H1 (cell line): ENCODE measurements around the gene GMCL1. TPM values are rescaled to one million over a fixed set of nuclear protein-coding genes. Genes with fewer than 3 reads are reported as not detected.

Source experiments
- CTCF ChIA-PET: fragments of 300-600 bp; sonication (Branson Sonifier 250); formaldehyde crosslinking; loops from one replicate; lab custom pipeline; 2021; ENCODE audit not compliant: partially characterized antibody; lab: Charles Lee
- POLR2A ChIA-PET: fragments of 300-600 bp; sonication (Branson Sonifier 250); formaldehyde crosslinking; loops from one replicate; lab custom pipeline; 2021; ENCODE audit warnings: inconsistent platforms; ENCODE audit not compliant: partially characterized antibody; lab: Charles Lee
- DNase-seq, 2 experiments: peaks; one replicate each; pipeline versions ENCODE4 v3.0.0 to v3.0.0-alpha.2; 2010 to 2022; ENCODE audit warnings: low spot score in 2 of 2, low read depth in 1 of 2, mixed read lengths in 1 of 2
- FAIRE-seq: peaks from 2 replicates; lab custom pipeline; 2011; peaks lifted over from hg19 to GRCh38; lab: Jason Lieb, UNC
- H2AFZ ChIP-seq: 2 replicates; pipeline ENCODE4 v1.8.1; 2012; ENCODE audit warnings: low read length, inconsistent platforms
- H2AK5ac ChIP-seq: 2 replicates; pipeline ENCODE4 v1.6.1; 2013; ENCODE audit warnings: low read depth, low read length
- H2BK120ac ChIP-seq: replicated peaks from 2 replicates; pipeline ENCODE3; 2013; ENCODE audit warnings: low read depth, low read length, inconsistent platforms
- H2BK12ac ChIP-seq: 2 replicates; pipeline ENCODE4 v1.6.1; 2013; ENCODE audit warnings: low read depth, low read length
- H2BK15ac ChIP-seq: 2 replicates; pipeline ENCODE4 v1.6.1; 2013; ENCODE audit warnings: low read length
- H2BK20ac ChIP-seq: 2 replicates; pipeline ENCODE4 v1.6.1; 2013; ENCODE audit warnings: low read length
- H2BK5ac ChIP-seq: 2 replicates; pipeline ENCODE4 v1.6.1; 2013; ENCODE audit warnings: low read depth, low read length
- H3K14ac ChIP-seq: 2 replicates; pipeline ENCODE4 v1.6.1; 2013; ENCODE audit warnings: inconsistent platforms; ENCODE audit not compliant: insufficient read length
- H3K18ac ChIP-seq: 2 replicates; pipeline ENCODE4 v1.6.1; 2013; ENCODE audit warnings: low read length; ENCODE audit errors: extremely low read depth
- H3K23ac ChIP-seq: 2 replicates; pipeline ENCODE4 v1.6.1; 2013; ENCODE audit warnings: inconsistent platforms; ENCODE audit not compliant: insufficient read length
- H3K23me2 ChIP-seq: 2 replicates; pipeline ENCODE4 v1.6.1; 2013; ENCODE audit warnings: low read depth, low read length
- H3K27ac ChIP-seq: 2 replicates; pipeline ENCODE4 v1.6.1; 2011; ENCODE audit warnings: low read depth, low read length, inconsistent platforms
- H3K27me3 ChIP-seq, 4 experiments: replicated peaks in 1 of 4; 1 replicate in 1 of 4; 2 replicates in 3 of 4; pipeline versions ENCODE4 v1.6.1 to v1.8.1; 2011 to 2013; ENCODE audit warnings: low read length in 3 of 4, mild to moderate bottlenecking in 3 of 4, inconsistent platforms in 2 of 4, mixed read lengths in 2 of 4, moderate library complexity in 1 of 4; ENCODE audit not compliant: control insufficient read depth in 3 of 4, insufficient read depth in 3 of 4; ENCODE audit errors: extremely low read depth in 1 of 4
- H3K36me3 ChIP-seq, 4 experiments: 2 replicates each; pipeline versions ENCODE4 v1.6.1 to v1.8.1; 2011 to 2013; ENCODE audit warnings: mild to moderate bottlenecking in 4 of 4, low read length in 3 of 4, moderate library complexity in 2 of 4, control low read depth in 1 of 4, inconsistent platforms in 1 of 4; ENCODE audit not compliant: insufficient read depth in 4 of 4, control insufficient read depth in 2 of 4
- H3K4ac ChIP-seq: replicated peaks from 2 replicates; pipeline ENCODE3; 2013; ENCODE audit warnings: low read length, low read depth, mixed read lengths, inconsistent platforms; ENCODE audit not compliant: insufficient read length
- H3K4me1 ChIP-seq, 4 experiments: replicated peaks in 1 of 4; 1 replicate in 1 of 4; 2 replicates in 3 of 4; pipeline versions ENCODE4 v1.6.1 to v1.8.1; 2011 to 2013; ENCODE audit warnings: low read length in 3 of 4, inconsistent platforms in 2 of 4, mixed read lengths in 1 of 4; ENCODE audit not compliant: insufficient read depth in 4 of 4, control insufficient read depth in 3 of 4
- H3K4me2 ChIP-seq, 2 experiments: 2 replicates each; pipeline versions ENCODE4 v1.6.1 to v1.8.1; 2011 to 2013; ENCODE audit warnings: low read depth in 2 of 2, low read length in 2 of 2, control low read depth in 1 of 2, inconsistent platforms in 1 of 2, mild to moderate bottlenecking in 1 of 2; ENCODE audit not compliant: insufficient read depth in 1 of 2
- H3K4me3 ChIP-seq, 4 experiments: fragments of 200-600, 300-600 bp in 1 of 4; sonication (generic), shearing (Covaris generic), sonication (Bioruptor Twin) in 1 of 4; 2 replicates each; pipeline versions ENCODE4 v1.5.1 to v1.8.1; 2011 to 2016; ENCODE audit warnings: low read length in 4 of 4, low read depth in 3 of 4, control low read depth in 2 of 4, inconsistent platforms in 2 of 4, mild to moderate bottlenecking in 2 of 4, mixed read lengths in 1 of 4, moderate library complexity in 1 of 4; ENCODE audit not compliant: insufficient read depth in 2 of 4; ENCODE audit errors: extremely low read depth in 1 of 4
- H3K56ac ChIP-seq: replicated peaks from 2 replicates; pipeline ENCODE3; 2013; ENCODE audit warnings: low read depth, mild to moderate bottlenecking, mixed read lengths, low read length, inconsistent platforms; ENCODE audit not compliant: insufficient read length
- H3K79me1 ChIP-seq: 2 replicates; pipeline ENCODE4 v1.6.1; 2013; ENCODE audit warnings: low read depth, low read length, control low read depth
- H3K79me2 ChIP-seq, 2 experiments: 2 replicates each; pipeline versions ENCODE4 v1.6.1 to v1.8.1; 2012 to 2013; ENCODE audit warnings: low read length in 2 of 2, mild to moderate bottlenecking in 2 of 2, inconsistent platforms in 1 of 2; ENCODE audit not compliant: insufficient read depth in 2 of 2, control insufficient read depth in 1 of 2
- H3K9ac ChIP-seq, 4 experiments: replicated peaks in 1 of 4; 1 replicate in 1 of 4; 2 replicates in 3 of 4; pipeline versions ENCODE4 v1.6.1 to v1.8.1; 2011 to 2013; ENCODE audit warnings: low read depth in 3 of 4, low read length in 3 of 4, control low read depth in 2 of 4, mild to moderate bottlenecking in 2 of 4, moderate library complexity in 2 of 4, inconsistent platforms in 1 of 4; ENCODE audit errors: extremely low read depth in 1 of 4
- H3K9me3 ChIP-seq, 2 experiments: 2 replicates each; pipeline versions ENCODE4 v1.6.1 to v1.8.1; 2012 to 2013; ENCODE audit warnings: mild to moderate bottlenecking in 2 of 2, moderate library complexity in 2 of 2, control low read depth in 1 of 2, inconsistent platforms in 1 of 2, low read depth in 1 of 2, low read length in 1 of 2, mixed read lengths in 1 of 2; ENCODE audit not compliant: insufficient read depth in 2 of 2
- H4K20me1 ChIP-seq, 2 experiments: replicated peaks in 1 of 2; 2 replicates each; pipeline versions ENCODE3 to v1.8.1; 2011 to 2013; ENCODE audit warnings: inconsistent platforms in 2 of 2, low read length in 2 of 2, mild to moderate bottlenecking in 1 of 2; ENCODE audit not compliant: insufficient read depth in 2 of 2, control insufficient read depth in 1 of 2
- H4K5ac ChIP-seq: 2 replicates; pipeline ENCODE4 v1.6.1; 2013; ENCODE audit warnings: low read length, low read depth, mixed read lengths, inconsistent platforms; ENCODE audit not compliant: insufficient read length
- H4K8ac ChIP-seq: 2 replicates; pipeline ENCODE4 v1.8.0; 2013; ENCODE audit warnings: mild to moderate bottlenecking, moderate library complexity, low read length, inconsistent platforms; ENCODE audit not compliant: insufficient read depth; ENCODE audit errors: extremely low read depth
- H4K91ac ChIP-seq: replicated peaks from 2 replicates; pipeline ENCODE3; 2013; ENCODE audit warnings: low read length, mixed read lengths, inconsistent platforms; ENCODE audit not compliant: insufficient read length
- BCL11A ChIP-seq, 2 experiments: IDR thresholded peaks; one replicate each; pipeline ENCODE4 v1.6.1; 2011; ENCODE audit warnings: low read depth in 2 of 2, low read length in 2 of 2, mild to moderate bottlenecking in 2 of 2
- HDAC2 ChIP-seq, 2 experiments: fragments of 300-600 bp in 1 of 2; sonication (generic) in 1 of 2; IDR thresholded peaks; 2 replicates each; pipeline ENCODE4 v1.6.1; 2011 to 2012; ENCODE audit warnings: low read depth in 2 of 2, low read length in 2 of 2, mild to moderate bottlenecking in 2 of 2, moderate library complexity in 2 of 2, borderline replicate concordance in 1 of 2, inconsistent platforms in 1 of 2
- HDAC6 ChIP-seq: IDR thresholded peaks from one replicate; pipeline ENCODE4 v1.7.1; 2012; ENCODE audit warnings: low read depth, mild to moderate bottlenecking, inconsistent platforms, low read length, moderate library complexity
- KDM4A ChIP-seq: IDR thresholded peaks from one replicate; pipeline ENCODE4 v1.7.1; 2012; ENCODE audit warnings: low read depth, mild to moderate bottlenecking, moderate library complexity, low read length, inconsistent platforms; ENCODE audit not compliant: severe bottlenecking
- NRF1 ChIP-seq: IDR thresholded peaks from 2 replicates; pipeline ENCODE4 v1.6.1; 2011; ENCODE audit warnings: mild to moderate bottlenecking, low read depth, low read length, improper control_type of control experiment
- POLR2AphosphoS5 ChIP-seq: IDR thresholded peaks from 2 replicates; pipeline ENCODE4 v1.6.1; 2011; ENCODE audit warnings: low read depth, low read length
- POU5F1 ChIP-seq: IDR thresholded peaks from 2 replicates; pipeline ENCODE4 v1.6.1; 2011; ENCODE audit warnings: low read depth, mild to moderate bottlenecking, low read length, moderate library complexity
- RBBP5 ChIP-seq: IDR thresholded peaks from 2 replicates; pipeline ENCODE4 v1.7.1; 2012; ENCODE audit warnings: low read depth, mild to moderate bottlenecking, inconsistent platforms, low read length, moderate library complexity, borderline replicate concordance
- RNF2 ChIP-seq: fragments of 200-900, 300-1000 bp; sonication (generic); IDR thresholded peaks from 2 replicates; pipeline ENCODE4 v1.7.1; 2016; ENCODE audit warnings: borderline replicate concordance, low read depth, mild to moderate bottlenecking, antibody characterized with exemption, low read length; ENCODE audit not compliant: poor library complexity, severe bottlenecking; ENCODE audit errors: missing control alignments
- SAP30 ChIP-seq: fragments of 300-600 bp; sonication (generic); IDR thresholded peaks from 2 replicates; pipeline ENCODE4 v1.7.1; 2012; ENCODE audit warnings: low read length, moderate library complexity, mild to moderate bottlenecking, inconsistent platforms; ENCODE audit not compliant: insufficient read depth, insufficient replicate concordance
- SIN3A ChIP-seq, 2 experiments: IDR thresholded peaks in 1 of 2; conservative IDR thresholded peaks in 1 of 2; 2 replicates each; pipeline ENCODE4 v1.6.1; 2011 to 2012; ENCODE audit warnings: low read length in 2 of 2, improper control_type of control experiment in 1 of 2, low read depth in 1 of 2, mild to moderate bottlenecking in 1 of 2
- SIRT6 ChIP-seq: IDR thresholded peaks from one replicate; pipeline ENCODE4 v1.7.1; 2012; ENCODE audit warnings: low read length, inconsistent platforms
- SP4 ChIP-seq: IDR thresholded peaks from 2 replicates; pipeline ENCODE4 v1.6.1; 2012; ENCODE audit warnings: low read length, inconsistent platforms
- TCF12 ChIP-seq: IDR thresholded peaks from 2 replicates; pipeline ENCODE4 v1.6.1; 2011; ENCODE audit warnings: low read depth, mild to moderate bottlenecking, low read length
- ZNF274 ChIP-seq: IDR thresholded peaks from 2 replicates; pipeline ENCODE4 v1.7.0; 2012; ENCODE audit warnings: low read length, borderline replicate concordance; ENCODE audit errors: extremely low read depth
- polyA plus RNA-seq, 7 experiments: library from polyadenylated mRNA; depleted of rRNA in 3 of 7; stranded (reverse) in 5 of 7; unstranded in 2 of 7; fragments of >200 nt in 5 of 7; fragments of 200-250 nt in 2 of 7; gene quantifications; 1 replicate in 5 of 7; 2 replicates in 1 of 7; 4 replicates in 1 of 7; pipeline versions ENCODE4 v1.2.1 to v1.2.3, GENCODE V29; 2011 to 2013; ENCODE audit warnings: missing spikeins in 2 of 7, mixed read lengths in 2 of 7
- total RNA-seq: library from RNA; stranded (reverse); fragmentation: NEBNext Ultra II Directional; extraction: Animal tissue kit (Norgen Biotek cat#: 25700); gene quantifications from 2 replicates; pipeline ENCODE4 v1.2.1, GENCODE V29; 2021

GMCL1 gene
- total and polyA plus RNA-seq, 2 of the 8 experiments (the other 6 are each of a cell fraction or from before 2014, with no cell fraction given): 6.5 to 21.9 TPM

GRCh38 chr2:69907216-69907615, 77.8 kb downstream of the GMCL1 start:
- no peak overlapping the region for H2BK12ac ChIP-seq
- H3K4me2 ChIP-seq: no peak overlapping the region
- H3K27me3 ChIP-seq: no peaks in the 10 kb centered on the region
- no peaks in the 10 kb centered on the region for H4K20me1 ChIP-seq
- ChIA-PET CTCF (interaction anchor here (1.9 kb wide), 1 partner anchor 155 kb away, joined by 4 read pairs; no protein-coding TSS in a partner anchor), POLR2A (interaction anchor here (11.6 kb wide), 1 partner anchor 178 kb away, joined by 180 read pairs; the partner anchor contains the start of gene PCBP1)
- no peak for DNase-seq
- H3K36me3 ChIP-seq: peaks cover 0 to 35% (median 3%) of the 10 kb centered on the region in 4 experiments; a peak in 4 of 8 replicates
- H2BK20ac ChIP-seq: no peak overlapping the region
- no peaks in the 10 kb centered on the region for H3K9me3 ChIP-seq
- no peaks in the 10 kb centered on the region for H3K79me2 ChIP-seq
- H4K5ac ChIP-seq: no peak overlapping the region
- no peak overlapping the region for H2AK5ac ChIP-seq
- FAIRE-seq: no peak
- no peak overlapping the region for H3K18ac ChIP-seq
- H3K9ac ChIP-seq: no peak overlapping the region
- no peak overlapping the region for H2BK120ac ChIP-seq
- no peak overlapping the region for H3K4me3 ChIP-seq
- no peak overlapping the region for H2BK15ac ChIP-seq
- H3K4me1 ChIP-seq: no peaks in the 10 kb centered on the region
- no peak overlapping the region for H3K14ac ChIP-seq
- peaks cover 1% of the 10 kb centered on the region; the same call in 1 of the 2 replicates for H3K79me1 ChIP-seq
- H3K4ac ChIP-seq: no peak overlapping the region
- no peak overlapping the region for H3K23ac ChIP-seq
- H3K56ac ChIP-seq: no peak overlapping the region
- H3K23me2 ChIP-seq: no peaks in the 10 kb centered on the region
- no peak overlapping the region for H2AFZ ChIP-seq
- no peak overlapping the region for H4K91ac ChIP-seq
- H2BK5ac ChIP-seq: no peak overlapping the region
- no peak overlapping the region for H3K27ac ChIP-seq
- H4K8ac ChIP-seq: no peak overlapping the region
- no peak for TF ChIP-seq ZNF274
- no peak for TF ChIP-seq RNF2
- TF ChIP-seq TCF12: no peak
- TF ChIP-seq SIRT6: no peak
- no peak for TF ChIP-seq POLR2AphosphoS5
- TF ChIP-seq SAP30: no peak
- TF ChIP-seq HDAC6: no peak
- TF ChIP-seq NRF1: no peak
- no peak for TF ChIP-seq RBBP5
- TF ChIP-seq BCL11A (IDR thresholded peaks at IDR 0.05; ENCODE audit: low read depth in 2 of 2, low read length in 2 of 2): no peak
- TF ChIP-seq POU5F1: no peak
- TF ChIP-seq KDM4A: no peak
- TF ChIP-seq SIN3A (conservative IDR thresholded peaks at IDR 0.05 in 1 of 2, IDR thresholded peaks at IDR 0.05 in 1 of 2; ENCODE audit: low read depth in 1 of 2, low read length in 2 of 2): no peak
- no peak for TF ChIP-seq HDAC2 (IDR thresholded peaks at IDR 0.05; ENCODE audit: borderline replicate concordance in 1 of 2, low read depth in 2 of 2, low read length in 2 of 2)
- no peak for TF ChIP-seq SP4
